HG03095 (cell line): Measurements from ENCODE around the gene NPAS3.

Source experiments
- ATAC-seq: cut with Tn5 transposase; IDR thresholded peaks from one replicate; pipeline ENCODE4 v1.9.1; 2021; ENCODE audit warnings: moderate library complexity; ENCODE audit not compliant: unreplicated experiment

Gene NPAS3

DNA sequence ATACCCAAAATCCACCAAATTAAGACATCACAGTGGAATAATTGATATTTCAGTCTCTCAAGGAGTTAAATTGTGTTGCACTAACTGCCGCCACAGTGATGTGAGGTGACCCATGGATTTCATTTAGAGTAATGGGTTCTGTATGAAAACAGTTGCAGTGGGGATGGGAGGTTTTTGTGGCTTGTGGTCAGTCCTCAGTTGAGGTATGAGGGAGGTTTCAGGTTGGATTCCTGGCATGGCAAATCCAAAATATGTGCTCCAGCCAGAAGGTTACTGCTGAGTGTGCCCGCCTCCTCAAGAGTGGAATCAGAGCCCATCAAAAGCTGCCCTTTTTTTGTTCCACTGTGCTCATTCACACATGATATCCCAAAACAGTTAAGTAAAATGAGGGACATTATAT lies 525.1 kb downstream of the NPAS3 start:
- no peak for ATAC-seq

- no peak for ATAC-seq
Measured at GRCh38 chr14:33464254-33464962, 525.7 kb downstream of the NPAS3 start.

- no peak for ATAC-seq
Measured at GRCh38 chr14:33465846-33466700, 527.4 kb downstream of the NPAS3 start.

DNA sequence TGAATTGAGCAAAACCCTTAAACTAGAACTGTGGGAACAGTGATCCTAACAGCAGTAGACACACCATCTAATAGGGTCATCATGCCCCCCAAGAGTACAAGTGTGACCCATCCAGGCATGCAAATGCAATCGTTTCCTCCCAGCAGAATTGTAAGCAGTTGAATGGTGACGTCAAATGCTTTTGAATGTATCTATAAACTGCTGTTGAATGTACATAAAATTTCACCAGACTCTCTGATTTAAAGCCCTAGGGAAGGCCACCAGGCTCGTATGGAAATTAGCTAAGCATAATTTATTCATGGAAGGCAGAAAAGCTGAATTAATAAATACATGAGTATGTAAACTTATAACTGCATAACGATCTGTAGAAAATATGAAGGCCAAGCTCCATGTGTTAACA lies 529.3 kb downstream of the NPAS3 start:
- ATAC-seq, result no peak

DNA sequence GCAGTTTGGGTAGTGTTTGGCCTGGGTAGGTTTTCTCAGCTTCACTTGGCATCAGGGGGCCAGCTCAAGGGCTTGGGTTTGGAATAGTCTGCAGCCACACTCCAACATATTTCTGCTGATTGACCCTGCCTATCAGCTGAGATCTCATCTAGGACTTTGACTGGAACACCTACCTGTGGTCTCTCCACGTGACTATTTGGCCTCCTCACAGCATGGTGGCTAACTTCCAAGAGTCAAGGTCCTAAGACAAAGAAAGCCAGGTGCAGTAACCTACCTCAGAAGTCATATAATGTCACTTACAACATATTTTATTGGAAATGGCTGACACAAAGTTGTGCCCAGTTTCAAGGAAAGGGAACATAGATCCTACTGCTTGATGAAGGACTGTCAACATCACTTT lies 531.2 kb downstream of the NPAS3 start:
- ATAC-seq, result no peak

GRCh38 chr14:33471776-33472175 lies 533.1 kb downstream of the NPAS3 start:
- no peak for ATAC-seq

DNA sequence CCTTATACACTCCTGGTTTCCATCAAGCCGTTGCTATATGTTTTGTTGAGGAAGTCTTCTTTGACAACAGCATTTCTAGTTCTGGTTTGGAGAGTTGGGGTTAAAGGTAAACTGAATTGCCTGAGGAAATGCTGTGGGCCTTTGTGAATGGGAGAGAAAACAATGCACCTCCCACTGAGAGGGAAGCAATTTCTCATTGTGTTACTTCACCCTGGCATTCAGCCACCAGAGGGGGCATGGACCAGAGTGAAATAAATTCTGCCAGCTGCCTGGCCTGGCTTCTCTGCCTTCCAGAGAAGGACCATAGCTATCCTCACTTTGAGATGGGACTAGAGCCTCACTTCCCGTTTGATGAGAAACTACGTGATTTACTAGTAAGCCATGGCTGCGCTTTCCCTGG lies 536.9 kb downstream of the NPAS3 start:
- no peak for ATAC-seq

GRCh38 chr14:33477797-33478196 lies 539.1 kb downstream of the NPAS3 start:
- ATAC-seq, result no peak

DNA sequence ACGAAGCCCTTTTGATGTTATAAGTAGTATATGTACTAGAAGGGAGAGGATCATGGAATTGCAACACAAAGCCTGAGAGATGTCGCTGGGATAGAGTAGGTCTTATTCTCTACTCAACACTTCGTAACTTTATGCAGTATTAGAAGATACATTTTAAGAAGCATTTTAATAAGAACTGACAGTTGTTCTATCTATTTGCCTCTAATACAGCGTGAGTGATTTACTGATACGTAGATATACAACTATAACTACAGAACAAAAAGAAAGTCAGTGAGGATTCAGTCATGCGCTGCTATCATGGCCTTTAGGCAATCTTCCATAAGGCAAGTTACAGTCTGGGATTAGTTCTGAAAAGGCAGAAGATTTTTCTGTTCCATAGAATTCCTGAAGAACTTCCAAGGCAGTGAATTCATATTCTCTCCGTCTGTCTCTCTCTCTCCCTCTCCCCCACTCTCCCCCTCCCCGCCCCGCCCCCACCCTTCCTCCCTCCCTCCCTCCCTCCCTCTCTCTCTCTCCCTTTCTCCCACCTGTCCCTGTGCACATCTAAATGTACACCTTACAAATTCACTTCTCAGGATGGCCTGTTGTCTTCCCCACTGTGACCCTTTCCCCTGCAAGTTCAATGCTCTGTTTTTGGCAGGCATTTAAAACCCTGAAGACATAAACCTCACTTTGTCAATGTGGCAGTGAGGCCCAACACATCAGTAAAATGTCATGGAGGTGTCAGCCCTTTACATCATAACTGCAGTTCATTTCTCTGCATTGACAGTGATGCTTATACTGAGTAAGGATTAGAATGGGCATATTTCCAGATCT lies 541.6 kb downstream of the NPAS3 start:
- no peak for ATAC-seq

GRCh38 chr14:33480887-33481184 lies 542.2 kb downstream of the NPAS3 start:
- ATAC-seq, result no peak

DNA sequence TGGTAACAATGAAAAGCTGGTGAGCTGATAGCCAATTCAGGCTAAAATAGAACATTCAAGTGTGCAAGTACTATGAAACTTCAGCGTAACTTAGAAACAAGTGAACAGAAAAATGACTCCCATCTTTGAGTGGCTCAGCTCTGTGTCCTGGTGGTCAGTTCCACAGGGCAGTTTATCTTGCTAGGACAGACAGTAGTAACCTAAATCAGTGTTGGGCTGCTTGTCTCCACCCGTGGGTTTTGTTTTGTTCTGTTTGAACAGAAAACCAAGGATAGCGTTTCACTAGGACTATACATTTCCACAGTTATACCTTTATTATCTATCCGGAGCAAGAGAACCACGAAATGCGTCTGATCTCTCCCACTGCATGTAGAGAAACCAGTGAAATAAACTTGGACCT lies 544.4 kb downstream of the NPAS3 start:
- ATAC-seq, result no peak

DNA sequence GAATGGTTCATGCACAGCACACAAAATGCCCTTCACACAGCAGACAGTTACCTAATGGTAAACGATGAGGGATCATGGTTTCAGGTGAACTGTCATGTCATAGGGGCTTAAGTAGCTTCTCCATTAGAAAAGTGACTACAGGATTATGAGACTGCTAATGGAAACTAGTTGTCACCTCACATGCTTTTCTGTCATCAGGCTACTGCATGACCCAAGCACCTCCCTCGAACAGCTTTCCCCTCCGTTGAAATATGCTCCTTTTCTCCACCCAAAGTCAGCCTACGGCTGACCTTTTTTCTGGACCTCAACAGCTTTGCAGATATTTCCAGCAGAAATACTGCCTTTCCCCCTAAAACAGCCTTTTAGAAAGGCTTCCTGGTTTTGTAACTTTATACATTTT lies 544.9 kb downstream of the NPAS3 start:
- ATAC-seq, result no peak

DNA sequence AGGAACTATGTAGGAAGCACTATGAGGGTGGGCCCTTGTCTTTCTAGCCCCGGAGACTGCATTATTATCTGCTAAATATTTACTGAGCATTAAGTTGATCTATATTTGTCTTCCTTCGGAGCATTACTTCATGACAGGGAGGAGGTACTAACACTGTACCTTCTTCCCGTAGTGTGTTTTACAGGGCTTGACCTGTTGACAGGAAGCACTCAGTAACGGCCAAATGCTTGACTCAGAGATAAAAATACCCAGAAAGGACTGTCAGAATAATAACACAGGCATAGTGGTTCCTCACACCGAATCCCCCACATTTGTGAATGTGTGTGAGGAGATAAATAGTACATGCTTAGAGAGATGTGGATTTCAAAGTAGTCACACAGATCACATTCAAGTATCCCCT lies 545.6 kb downstream of the NPAS3 start:
- ATAC-seq, result no peak

- ATAC-seq, result no peak
Measured at GRCh38 chr14:33486332-33486890, 547.7 kb downstream of the NPAS3 start.

DNA sequence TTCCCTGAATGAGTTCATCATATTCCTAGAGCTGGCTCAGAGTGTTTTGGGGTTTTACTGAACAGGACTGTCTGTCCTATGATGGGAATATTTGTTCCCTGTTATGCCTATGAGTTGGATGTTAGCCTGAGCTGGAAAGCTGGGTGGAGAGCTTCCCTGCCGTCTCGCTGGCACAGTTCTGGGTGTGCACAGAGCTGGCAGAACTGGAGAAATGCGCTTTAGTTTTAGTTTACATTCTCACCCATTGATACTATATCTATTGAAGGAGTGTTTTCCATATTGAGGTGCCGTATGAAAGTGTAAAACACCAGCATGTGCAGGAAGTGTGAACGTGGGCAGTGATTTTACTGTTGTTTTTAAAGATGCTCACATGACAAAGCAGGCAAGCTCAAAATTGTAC lies 549.9 kb downstream of the NPAS3 start:
- no peak for ATAC-seq

DNA sequence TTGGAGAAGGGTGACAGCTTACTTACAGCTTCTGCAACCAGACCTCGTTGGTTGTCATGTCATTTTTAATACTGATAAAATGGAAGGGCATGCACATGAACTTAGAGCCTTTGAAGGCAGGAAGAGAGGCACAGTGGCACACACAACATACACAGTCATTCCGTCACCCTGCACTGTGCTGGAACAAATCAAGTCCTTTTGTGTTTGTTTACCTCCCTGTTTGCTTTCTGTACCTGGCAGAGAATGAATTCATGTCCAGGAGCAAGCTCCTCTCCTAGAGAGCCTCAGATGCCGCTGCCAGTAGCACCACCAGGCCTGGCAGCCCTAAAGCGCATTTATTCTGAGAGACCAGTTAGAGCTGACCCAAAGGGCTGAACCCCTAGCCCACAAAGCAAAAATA lies 551.9 kb downstream of the NPAS3 start:
- ATAC-seq, result no peak

DNA sequence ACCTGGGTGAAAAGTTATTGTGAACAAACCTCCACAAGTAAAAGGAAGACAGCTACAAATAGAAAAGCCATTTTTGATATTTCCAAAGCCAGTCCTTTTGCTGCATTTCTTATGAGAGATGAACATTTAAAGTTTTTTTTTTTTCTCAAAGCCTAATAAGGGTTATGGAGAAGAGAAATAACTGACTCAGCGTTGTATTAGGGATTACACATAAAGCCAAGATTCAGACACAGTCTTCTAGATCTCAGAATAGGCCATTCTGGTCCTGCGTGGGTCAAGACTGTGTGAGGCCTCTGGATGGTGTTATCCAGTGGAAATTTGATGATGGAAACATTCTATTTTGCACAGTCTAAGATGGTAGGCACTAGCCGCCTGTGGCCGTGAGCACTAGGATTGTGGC lies 552.4 kb downstream of the NPAS3 start:
- ATAC-seq, result no peak

DNA sequence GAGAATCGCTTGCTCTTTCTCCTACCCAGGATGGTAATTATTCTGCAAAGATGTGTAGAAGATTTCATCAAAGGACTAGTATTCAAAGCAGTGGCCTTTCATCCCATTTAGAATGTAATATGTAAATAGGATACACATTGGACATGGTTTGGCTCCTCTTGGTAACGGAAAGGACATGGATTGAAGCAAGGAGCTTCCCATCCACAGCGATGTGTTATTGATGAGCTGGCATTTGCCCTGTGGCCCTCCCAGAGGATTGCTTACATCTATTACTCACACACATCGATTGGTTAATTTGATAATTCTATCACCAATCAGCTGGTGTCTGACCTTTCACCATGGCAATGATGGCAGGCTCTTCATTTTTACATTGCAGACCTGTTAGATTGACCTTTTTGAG lies 553.8 kb downstream of the NPAS3 start:
- no peak for ATAC-seq

DNA sequence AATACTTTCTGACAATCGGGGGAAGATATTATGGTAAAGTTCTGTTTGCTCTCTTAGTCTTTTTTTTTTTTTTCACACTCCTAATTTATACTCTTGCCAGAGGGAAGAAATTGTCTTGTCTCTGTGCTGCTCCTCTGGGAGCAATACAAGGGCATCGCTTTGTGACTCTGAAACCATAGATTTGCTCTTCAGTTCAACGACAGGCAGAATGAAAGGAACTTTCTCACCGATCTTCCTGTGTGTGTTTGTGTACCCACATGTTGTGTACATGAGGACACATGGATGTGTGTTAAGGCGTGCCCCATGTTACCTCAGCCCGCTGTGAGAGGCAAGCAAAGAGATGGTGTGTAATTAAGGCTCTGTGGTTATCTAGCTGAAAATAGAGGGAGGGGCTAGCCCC lies 554.6 kb downstream of the NPAS3 start:
- no peak for ATAC-seq

GRCh38 chr14:33493990-33494389 lies 555.3 kb downstream of the NPAS3 start:
- ATAC-seq, result no peak

DNA sequence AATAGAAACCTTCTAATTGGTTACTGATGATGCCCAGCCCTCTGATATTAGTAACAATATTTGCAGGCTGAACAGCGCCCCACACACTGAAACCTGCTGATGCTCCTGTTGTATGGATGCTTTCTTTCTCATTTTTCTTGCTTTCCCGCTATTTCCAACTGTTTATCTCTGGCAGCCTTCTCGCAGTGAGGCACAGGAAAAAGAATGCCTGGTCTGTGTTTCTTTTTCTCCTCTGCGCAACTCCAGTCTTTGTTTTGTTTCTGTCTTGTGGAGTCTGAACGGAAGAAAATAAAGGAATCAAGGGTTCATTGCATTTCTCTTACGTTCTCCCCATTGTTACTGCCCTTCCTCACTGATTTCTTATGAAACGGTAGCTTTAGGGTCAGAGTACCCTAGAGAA lies 561.0 kb downstream of the NPAS3 start:
- no peak for ATAC-seq
